H9 (cell line): Measurements from ENCODE around the gene CDHR5. TPM values are rescaled to one million over a fixed set of nuclear protein-coding genes. Genes with fewer than 3 reads are reported as not detected.
A peak's percentile ranks its signal among the peaks of the same experiment; 100 is the strongest.

ENCODE experiments used
- DNase-seq: peaks from one replicate; pipeline ENCODE4 v3.0.0-alpha.2; 2017
- H2AFZ ChIP-seq: one replicate; pipeline ENCODE4 v1.6.1; 2013; ENCODE audit warnings: mild to moderate bottlenecking, low read length, control low read depth, moderate library complexity
- H2AK5ac ChIP-seq: 2 replicates; pipeline ENCODE4 v1.6.1; 2013; ENCODE audit warnings: low read length, control low read depth, mixed read lengths; ENCODE audit not compliant: insufficient read length
- H2BK120ac ChIP-seq: one replicate; pipeline ENCODE4 v1.6.1; 2013; ENCODE audit warnings: low read depth, mild to moderate bottlenecking, low read length, control low read depth, inconsistent platforms; ENCODE audit not compliant: poor library complexity, severe bottlenecking
- H2BK12ac ChIP-seq: 2 replicates; pipeline ENCODE4 v1.6.1; 2013; ENCODE audit warnings: low read length, control low read depth, mixed read lengths, low read depth; ENCODE audit not compliant: insufficient read length
- H2BK15ac ChIP-seq: 2 replicates; pipeline ENCODE4 v1.6.1; 2013; ENCODE audit warnings: low read depth, low read length, control low read depth
- H2BK20ac ChIP-seq: one replicate; pipeline ENCODE4 v1.6.1; 2013; ENCODE audit warnings: low read depth, mild to moderate bottlenecking, low read length, control low read depth, inconsistent platforms; ENCODE audit not compliant: poor library complexity, severe bottlenecking
- H2BK5ac ChIP-seq: 2 replicates; pipeline ENCODE4 v1.6.1; 2013; ENCODE audit warnings: low read length, control low read depth, mixed read lengths; ENCODE audit not compliant: insufficient read length
- H3K14ac ChIP-seq: 2 replicates; pipeline ENCODE4 v1.6.1; 2013; ENCODE audit warnings: low read length, control low read depth; ENCODE audit not compliant: insufficient read depth
- H3K18ac ChIP-seq: 2 replicates; pipeline ENCODE4 v1.6.1; 2013; ENCODE audit warnings: low read depth, mild to moderate bottlenecking, mixed read lengths, low read length, control low read depth; ENCODE audit not compliant: insufficient read length
- H3K23ac ChIP-seq: 2 replicates; pipeline ENCODE4 v1.6.1; 2013; ENCODE audit warnings: low read length, control low read depth, mixed read lengths, low read depth; ENCODE audit not compliant: insufficient read length
- H3K23me2 ChIP-seq: 2 replicates; pipeline ENCODE4 v1.6.1; 2013; ENCODE audit warnings: low read depth, mild to moderate bottlenecking, mixed read lengths, low read length, control low read depth; ENCODE audit not compliant: insufficient read length, poor library complexity, severe bottlenecking
- H3K27ac ChIP-seq: 2 replicates; pipeline ENCODE4 v1.5.1; 2013; ENCODE audit warnings: low read length, control low read depth, mixed read lengths, low read depth; ENCODE audit not compliant: insufficient read length
- H3K27me3 ChIP-seq: 2 replicates; pipeline ENCODE4 v1.6.1; 2013; ENCODE audit warnings: low read length, control low read depth, inconsistent platforms; ENCODE audit not compliant: insufficient read depth
- H3K4ac ChIP-seq: 2 replicates; pipeline ENCODE4 v1.6.1; 2013; ENCODE audit warnings: low read depth, mild to moderate bottlenecking, control low read depth, inconsistent platforms, low read length, moderate library complexity
- H3K4me1 ChIP-seq: 2 replicates; pipeline ENCODE4 v1.6.1; 2013; ENCODE audit warnings: low read length, control low read depth, inconsistent platforms; ENCODE audit not compliant: insufficient read depth
- H3K4me2 ChIP-seq: 2 replicates; pipeline ENCODE4 v1.6.1; 2013; ENCODE audit warnings: low read length, control low read depth, mixed read lengths; ENCODE audit not compliant: insufficient read length, insufficient read depth
- H3K56ac ChIP-seq: 2 replicates; pipeline ENCODE4 v1.6.1; 2013; ENCODE audit warnings: low read depth, mild to moderate bottlenecking, mixed read lengths, low read length, control low read depth; ENCODE audit not compliant: insufficient read length
- H3K79me1 ChIP-seq: 2 replicates; pipeline ENCODE4 v1.6.1; 2013; ENCODE audit warnings: low read depth, mild to moderate bottlenecking, moderate library complexity, low read length, control low read depth, inconsistent platforms; ENCODE audit not compliant: insufficient read depth, poor library complexity, severe bottlenecking
- H3K79me2 ChIP-seq: 2 replicates; pipeline ENCODE4 v1.6.1; 2013; ENCODE audit warnings: low read length, control low read depth, inconsistent platforms; ENCODE audit not compliant: insufficient read depth
- H3K9ac ChIP-seq: 2 replicates; pipeline ENCODE4 v1.6.1; 2013; ENCODE audit warnings: low read length, control low read depth, mixed read lengths; ENCODE audit not compliant: insufficient read length; ENCODE audit errors: extremely low read depth
- H3K9me3 ChIP-seq: one replicate; pipeline ENCODE4 v1.6.1; 2013; ENCODE audit warnings: low read depth, low read length, inconsistent platforms; ENCODE audit not compliant: control insufficient read depth
- H3T11ph ChIP-seq: one replicate; pipeline ENCODE4 v1.6.1; 2013; ENCODE audit warnings: mild to moderate bottlenecking, low read length, control low read depth, inconsistent platforms
- H4K20me1 ChIP-seq: one replicate; pipeline ENCODE4 v1.6.1; 2013; ENCODE audit not compliant: control insufficient read depth, insufficient read length, insufficient read depth
- H4K5ac ChIP-seq: 2 replicates; pipeline ENCODE4 v1.6.1; 2013; ENCODE audit warnings: low read depth, mild to moderate bottlenecking, mixed read lengths, low read length, control low read depth; ENCODE audit not compliant: insufficient read length
- H4K8ac ChIP-seq: replicated peaks from 2 replicates; pipeline ENCODE4 v1.6.1; 2013; ENCODE audit warnings: low read length, control low read depth, mixed read lengths, low read depth; ENCODE audit not compliant: insufficient read length
- H4K91ac ChIP-seq: 2 replicates; pipeline ENCODE4 v1.6.1; 2013; ENCODE audit warnings: low read depth, mild to moderate bottlenecking, moderate library complexity, mixed read lengths, low read length, control low read depth; ENCODE audit not compliant: insufficient read length
- H3K27ac Mint-ChIP-seq, 3 experiments: 2 replicates in 2 of 3; 3 replicates in 1 of 3; pipeline ENCODE4 v1.8.0; 2020 to 2021; ENCODE audit warnings: mixed read lengths in 3 of 3, mild to moderate bottlenecking in 1 of 3, moderate library complexity in 1 of 3
- H3K27me3 Mint-ChIP-seq: 2 replicates; pipeline ENCODE4 v1.8.0; 2021; ENCODE audit warnings: low read depth, mild to moderate bottlenecking, moderate library complexity, mixed read lengths
- H3K36me3 Mint-ChIP-seq, 3 experiments: 2 replicates in 2 of 3; 3 replicates in 1 of 3; pipeline ENCODE4 v1.8.0; 2020 to 2021; ENCODE audit warnings: low read depth in 3 of 3, mixed read lengths in 3 of 3; ENCODE audit not compliant: insufficient read depth in 1 of 3
- H3K4me1 Mint-ChIP-seq, 2 experiments: 2 replicates each; pipeline ENCODE4 v1.8.0; 2020; ENCODE audit warnings: mixed read lengths in 2 of 2
- H3K4me3 Mint-ChIP-seq, 2 experiments: 2 replicates in 1 of 2; 3 replicates in 1 of 2; pipeline ENCODE4 v1.8.0; 2020 to 2021; ENCODE audit warnings: mild to moderate bottlenecking in 2 of 2, mixed read lengths in 2 of 2, moderate library complexity in 1 of 2
- H3K9me3 Mint-ChIP-seq, 2 experiments: 2 replicates in 1 of 2; 3 replicates in 1 of 2; pipeline ENCODE4 v1.8.0; 2020; ENCODE audit warnings: mild to moderate bottlenecking in 2 of 2, mixed read lengths in 2 of 2, moderate library complexity in 1 of 2
- CTCF ChIP-seq: fragments of 200-600 bp; sonication (generic); conservative IDR thresholded peaks from 3 replicates; pipeline ENCODE4 v1.8.0; 2021; ENCODE audit warnings: antibody characterized with exemption, mild to moderate bottlenecking
- whole genome bisulfite sequencing: extraction: QIAGEN DNeasy Blood & Tissue Kit; methylation state at CpG from one replicate; pipeline ENCODE4 v1.1.7; 2013; ENCODE audit warnings: missing lambda C conversion rate, low lambda C conversion rate, mixed read lengths; ENCODE audit not compliant: insufficient read length; ENCODE audit errors: extremely low coverage; 5-methylcytosine and 5-hydroxymethylcytosine counted together
- total RNA-seq: library from RNA; stranded (reverse); gene quantifications from 2 replicates; pipeline ENCODE4 v1.2.1, GENCODE V29; 2021

Gene CDHR5
- total RNA-seq, 1 experiment from 2014 or later, result not detected

DNA sequence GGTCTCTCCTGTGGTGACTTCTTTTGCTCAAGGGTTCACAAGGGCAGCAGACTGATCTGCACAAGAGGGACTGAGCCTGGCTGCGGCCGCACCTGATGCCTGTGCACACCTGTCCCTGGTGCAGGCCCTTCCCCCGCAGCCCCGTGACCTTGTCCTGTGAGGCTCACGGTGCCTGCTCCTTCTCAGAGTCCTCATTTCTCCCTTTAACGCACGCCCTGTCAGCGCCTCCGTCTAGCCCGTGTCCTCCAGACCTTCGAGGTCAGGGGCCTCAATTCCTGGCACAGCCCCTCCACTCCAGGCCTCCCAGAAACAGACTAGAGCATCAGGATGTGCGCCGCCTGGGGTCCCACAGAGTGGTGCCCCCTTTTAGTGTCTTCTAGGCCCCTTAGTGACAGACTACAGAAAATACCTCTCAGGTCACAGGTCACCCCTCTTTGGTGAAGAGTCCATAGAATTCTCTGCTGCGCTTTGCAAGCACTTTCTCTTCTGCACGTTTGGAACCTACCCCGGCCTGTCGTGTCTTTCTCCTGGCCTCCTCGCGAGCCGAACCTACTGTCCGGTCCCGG is 11.3 kb upstream of the CDHR5 start:
- no peak for DNase-seq
- no peak overlapping the region for H2BK20ac ChIP-seq
- H3K23ac ChIP-seq, result no peak overlapping the region
- no peak overlapping the region for H2BK120ac ChIP-seq
- H2BK15ac ChIP-seq, result no peak overlapping the region
- peaks cover 19% of the 10 kb centered on the region for H3K23me2 ChIP-seq
- H3K9me3 ChIP-seq, result no peaks in the 10 kb centered on the region
- H3K79me2 ChIP-seq, result no peaks in the 10 kb centered on the region
- no peak overlapping the region for H2AK5ac ChIP-seq
- no peak overlapping the region for H3K14ac ChIP-seq
- H3K4ac ChIP-seq, result no peak overlapping the region
- H3K18ac ChIP-seq, result no peak overlapping the region
- H3K27ac ChIP-seq, result no peak overlapping the region
- Mint-ChIP-seq H3K27me3 (peaks cover 56% of the 10 kb centered on the region), H3K4me3 (peak overlapping the region; percentile 22 to 62; a peak in 3 of 5 replicates), H3K9me3 (no peaks in the 10 kb centered on the region; a peak in 2 of 5 replicates), H3K36me3 (peaks cover 0 to 9% (median 0%) of the 10 kb centered on the region in 3 experiments; a peak in 2 of 7 replicates), H3K4me1 (peaks cover 18 to 28% of the 10 kb centered on the region in 2 experiments), H3K27ac (no peak overlapping the region)
- no peaks in the 10 kb centered on the region for H3K79me1 ChIP-seq
- no peaks in the 10 kb centered on the region; the same call in 1 of the 2 replicates for H3K4me1 ChIP-seq
- no peaks in the 10 kb centered on the region for H4K20me1 ChIP-seq
- no peak overlapping the region for H2BK5ac ChIP-seq
- H4K8ac ChIP-seq, result no peak overlapping the region
- no peak overlapping the region for H3K9ac ChIP-seq
- TF ChIP-seq CTCF, result no peak
- no peak overlapping the region for H2BK12ac ChIP-seq
- no peak overlapping the region for H3T11ph ChIP-seq
- no peak overlapping the region for H4K5ac ChIP-seq
- peak overlapping the region; percentile 33 for H3K4me2 ChIP-seq
- no CpG with 5 or more reads among the region's 22 CpGs for WGBS
- no peak overlapping the region for H4K91ac ChIP-seq
- H2AFZ ChIP-seq, result no peak overlapping the region
- H3K56ac ChIP-seq, result no peak overlapping the region
- H3K27me3 ChIP-seq, result peaks cover 33% of the 10 kb centered on the region
